SU-DHL-6 (cell line): Measurements from ENCODE around the gene FAM43A.

Experiments
- EZH2phosphoT487 ChIP-seq: fragments of 200-600 bp; sonication (generic), shearing (Covaris generic); conservative IDR thresholded peaks from 2 replicates; pipeline ENCODE4 v1.6.1; 2018; ENCODE audit warnings: mild to moderate bottlenecking, antibody characterized with exemption, low read length, moderate library complexity, mixed read lengths
- TF ChIP-seq, protein P1 (sequence below): fragments of 200-600 bp; sonication (generic); IDR thresholded peaks from one replicate; pipeline ENCODE4 v1.5.1; 2017; ENCODE audit warnings: antibody characterized with exemption, mild to moderate bottlenecking, low read length, moderate library complexity; ENCODE audit not compliant: insufficient read depth, poor library complexity, severe bottlenecking

- TF ChIP-seq, protein P1, sequence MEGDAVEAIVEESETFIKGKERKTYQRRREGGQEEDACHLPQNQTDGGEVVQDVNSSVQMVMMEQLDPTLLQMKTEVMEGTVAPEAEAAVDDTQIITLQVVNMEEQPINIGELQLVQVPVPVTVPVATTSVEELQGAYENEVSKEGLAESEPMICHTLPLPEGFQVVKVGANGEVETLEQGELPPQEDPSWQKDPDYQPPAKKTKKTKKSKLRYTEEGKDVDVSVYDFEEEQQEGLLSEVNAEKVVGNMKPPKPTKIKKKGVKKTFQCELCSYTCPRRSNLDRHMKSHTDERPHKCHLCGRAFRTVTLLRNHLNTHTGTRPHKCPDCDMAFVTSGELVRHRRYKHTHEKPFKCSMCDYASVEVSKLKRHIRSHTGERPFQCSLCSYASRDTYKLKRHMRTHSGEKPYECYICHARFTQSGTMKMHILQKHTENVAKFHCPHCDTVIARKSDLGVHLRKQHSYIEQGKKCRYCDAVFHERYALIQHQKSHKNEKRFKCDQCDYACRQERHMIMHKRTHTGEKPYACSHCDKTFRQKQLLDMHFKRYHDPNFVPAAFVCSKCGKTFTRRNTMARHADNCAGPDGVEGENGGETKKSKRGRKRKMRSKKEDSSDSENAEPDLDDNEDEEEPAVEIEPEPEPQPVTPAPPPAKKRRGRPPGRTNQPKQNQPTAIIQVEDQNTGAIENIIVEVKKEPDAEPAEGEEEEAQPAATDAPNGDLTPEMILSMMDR, result no peak
- no peak for TF ChIP-seq EZH2phosphoT487
Observed at GRCh38 chr3:194657439-194657838, 28.2 kb upstream of the FAM43A start.
